Gastroesophageal sphincter (tissue), 4 donors: ENCODE measurements around the gene TNFRSF13B. TPM values are rescaled to one million over a fixed set of nuclear protein-coding genes. Genes with fewer than 3 reads are reported as not detected.
"Not testable (repeated sequence)": the region's sequence is repeated elsewhere in the genome, so short reads cannot be mapped to it uniquely, and the experiment has no call there.

ENCODE experiments used
- ATAC-seq: fragments of 150-250 bp; one replicate; pipeline ENCODE4 v1.9.1; 2016; ENCODE audit warnings: mild to moderate bottlenecking, moderate library complexity
- H3K27ac ChIP-seq, 4 donors: fragments of 200-600 bp; sonication (generic) in 3 of 4; 1 replicate in 3 of 4; 2 replicates in 1 of 4; pipeline ENCODE4 v1.5.1; 2016 to 2019
- H3K27me3 ChIP-seq: fragments of 200-600 bp; sonication (generic); one replicate; pipeline ENCODE4 v1.5.1; 2019
- H3K36me3 ChIP-seq, 2 donors: fragments of 200-600 bp; sonication (generic); one replicate each; pipeline ENCODE4 v1.5.1; 2019; ENCODE audit warnings: control low read depth in 1 of 2
- H3K4me1 ChIP-seq, 3 donors: fragments of 200-600 bp; sonication (generic); 1 replicate in 2 of 3; 2 replicates in 1 of 3; pipeline ENCODE4 v1.5.1; 2016 to 2019; ENCODE audit warnings: control low read depth in 2 of 3
- H3K4me3 ChIP-seq, 2 donors: fragments of 200-600 bp; sonication (generic); one replicate each; pipeline ENCODE4 v1.5.1; 2019; ENCODE audit warnings: mild to moderate bottlenecking in 1 of 2, moderate library complexity in 1 of 2
- H3K9me3 ChIP-seq, 3 donors: fragments of 200-600 bp; sonication (generic); one replicate each; pipeline ENCODE4 v1.5.1; 2017 to 2019; ENCODE audit warnings: control low read depth in 2 of 3
- EP300 ChIP-seq: sonication (generic); formaldehyde crosslinking; IDR thresholded peaks from one replicate; pipeline ENCODE4 v1.6.1; 2017; ENCODE audit warnings: antibody characterized with exemption, mild to moderate bottlenecking
- POLR2A ChIP-seq, 2 donors: fragments of 450-650 bp; IDR thresholded peaks; one replicate each; pipeline ENCODE4 v1.6.1; 2017; ENCODE audit warnings: antibody characterized with exemption in 2 of 2, mild to moderate bottlenecking in 2 of 2, moderate library complexity in 1 of 2
- POLR2AphosphoS5 ChIP-seq: sonication (generic); formaldehyde crosslinking; IDR thresholded peaks from one replicate; pipeline ENCODE4 v1.6.1; 2017; ENCODE audit warnings: antibody characterized with exemption
- WGBS, 2 donors: methylation state at CpG; one replicate each; pipeline ENCODE4 v1.1.5; 2018; ENCODE audit warnings: low coverage in 1 of 2; 5-methylcytosine and 5-hydroxymethylcytosine counted together
- total RNA-seq, 4 donors: library from RNA; depleted of rRNA; stranded (reverse); fragments of >200 nt; gene quantifications; one replicate each; pipeline ENCODE4 v1.1.0, GENCODE V29; 2016
- TF ChIP-seq, protein P1 (sequence below), 4 experiments: fragments of 200-600 bp in 2 of 4; fragments of 450-650 bp in 2 of 4; sonication (generic) in 1 of 4; IDR thresholded peaks; one replicate each; pipeline ENCODE4 v1.5.1; 2017 to 2019; ENCODE audit warnings: antibody characterized with exemption in 4 of 4, mild to moderate bottlenecking in 2 of 4, moderate library complexity in 2 of 4

The TNFRSF13B gene
- total RNA-seq, 4 donors from 2014 or later = 0.81 TPM; not detected in 3

DNA sequence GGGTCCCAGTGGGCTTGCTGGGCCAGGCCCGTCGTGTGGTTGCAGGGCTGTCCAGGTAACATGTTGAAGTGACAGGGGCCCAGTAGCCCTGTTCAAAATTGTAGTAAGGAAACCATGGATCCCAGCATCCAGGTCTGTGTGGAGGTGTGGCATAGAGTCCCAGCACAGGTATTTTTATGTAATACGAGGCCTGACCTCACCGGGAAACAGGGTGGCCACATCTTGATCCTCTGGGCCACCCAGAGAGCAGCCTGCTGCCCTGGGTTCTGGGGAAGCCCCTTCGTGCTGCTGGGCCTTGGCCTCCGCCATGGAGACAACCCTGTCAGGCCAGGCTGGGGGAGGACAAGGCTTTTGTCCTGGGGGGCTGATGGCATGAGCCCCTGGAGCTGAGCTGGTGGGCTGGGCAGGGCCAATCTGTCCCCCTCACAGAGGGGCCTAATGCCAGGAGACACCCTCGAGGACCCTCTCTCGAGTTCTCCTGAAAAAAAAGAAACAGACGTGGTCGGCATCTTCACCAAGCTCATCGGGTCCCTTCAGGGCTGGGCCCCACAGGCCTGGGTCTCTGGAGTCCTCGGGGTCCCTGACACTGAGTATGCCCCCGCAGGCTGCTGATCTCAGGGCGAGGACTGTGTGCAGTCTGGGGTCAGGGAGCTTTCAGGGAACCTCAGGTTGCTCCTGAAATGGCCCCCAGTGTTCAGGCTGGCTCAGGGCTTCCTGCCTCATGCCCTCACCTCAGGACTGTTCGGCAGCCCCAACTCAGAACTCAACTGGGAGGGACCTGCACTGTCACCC lies 47.8 kb downstream of the TNFRSF13B start:
- Histone ChIP-seq H3K36me3 (no peaks in the 10 kb centered on the region), H3K27me3 (no peaks in the 10 kb centered on the region), H3K4me1 (no peaks in the 10 kb centered on the region), H3K4me3 (no peak overlapping the region), H3K9me3 (no peaks in the 10 kb centered on the region), H3K27ac (no peak overlapping the region)
- no peak for TF ChIP-seq EP300
- no peak for TF ChIP-seq POLR2A (IDR thresholded peaks at IDR 0.05)
- TF ChIP-seq, protein P1, sequence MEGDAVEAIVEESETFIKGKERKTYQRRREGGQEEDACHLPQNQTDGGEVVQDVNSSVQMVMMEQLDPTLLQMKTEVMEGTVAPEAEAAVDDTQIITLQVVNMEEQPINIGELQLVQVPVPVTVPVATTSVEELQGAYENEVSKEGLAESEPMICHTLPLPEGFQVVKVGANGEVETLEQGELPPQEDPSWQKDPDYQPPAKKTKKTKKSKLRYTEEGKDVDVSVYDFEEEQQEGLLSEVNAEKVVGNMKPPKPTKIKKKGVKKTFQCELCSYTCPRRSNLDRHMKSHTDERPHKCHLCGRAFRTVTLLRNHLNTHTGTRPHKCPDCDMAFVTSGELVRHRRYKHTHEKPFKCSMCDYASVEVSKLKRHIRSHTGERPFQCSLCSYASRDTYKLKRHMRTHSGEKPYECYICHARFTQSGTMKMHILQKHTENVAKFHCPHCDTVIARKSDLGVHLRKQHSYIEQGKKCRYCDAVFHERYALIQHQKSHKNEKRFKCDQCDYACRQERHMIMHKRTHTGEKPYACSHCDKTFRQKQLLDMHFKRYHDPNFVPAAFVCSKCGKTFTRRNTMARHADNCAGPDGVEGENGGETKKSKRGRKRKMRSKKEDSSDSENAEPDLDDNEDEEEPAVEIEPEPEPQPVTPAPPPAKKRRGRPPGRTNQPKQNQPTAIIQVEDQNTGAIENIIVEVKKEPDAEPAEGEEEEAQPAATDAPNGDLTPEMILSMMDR (IDR thresholded peaks at IDR 0.05) = no peak
- TF ChIP-seq POLR2AphosphoS5 = no peak
- 78% methylated on average over 4 of the region's 15 CpGs; no CpG with 5 or more reads in 1 of the 2 donors for WGBS, 2 donors
- ATAC-seq = no peak

DNA sequence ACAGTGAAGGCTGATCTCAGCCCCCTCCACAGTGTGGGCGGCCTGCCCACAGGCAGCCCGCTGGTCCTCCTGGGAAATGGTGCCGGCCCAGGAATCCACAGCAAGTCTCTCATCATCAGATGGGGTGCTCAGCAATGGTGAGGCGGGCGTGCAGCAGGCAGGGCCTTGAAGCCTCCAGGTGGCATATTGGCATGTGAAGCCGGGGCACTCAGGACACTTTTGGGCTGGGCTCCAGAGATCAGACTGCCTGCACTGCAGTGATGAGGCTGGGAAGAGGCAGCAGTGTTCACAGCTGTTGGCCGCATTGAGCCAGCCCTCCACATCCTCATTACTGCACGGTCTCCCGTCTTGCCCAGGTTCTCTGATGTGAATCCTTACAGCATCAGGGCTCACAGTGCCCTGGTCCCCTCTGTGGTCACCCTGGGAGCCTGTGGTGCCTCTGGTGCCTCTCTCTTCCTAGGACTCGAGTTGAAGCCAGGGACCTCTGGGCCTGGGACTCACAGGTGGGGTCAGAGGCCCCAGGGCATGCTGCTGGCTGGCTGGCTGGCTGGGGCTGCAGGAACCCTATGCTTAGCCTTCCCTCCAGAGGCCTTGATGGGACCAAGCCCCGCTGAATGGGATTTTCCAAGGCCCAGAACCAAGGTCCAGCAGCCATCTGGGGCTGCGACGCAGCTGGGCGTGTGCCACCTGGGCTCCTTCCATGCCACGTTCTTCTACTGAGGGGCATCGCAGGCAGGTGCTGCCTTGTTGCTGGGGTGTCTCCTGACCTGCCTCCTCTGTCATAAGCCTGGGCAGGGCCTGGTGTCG lies 48.6 kb downstream of the TNFRSF13B start:
- Histone ChIP-seq H3K9me3 (no peaks in the 10 kb centered on the region), H3K4me3 (no peak overlapping the region), H3K4me1 (no peaks in the 10 kb centered on the region), H3K27ac (no peak overlapping the region), H3K36me3 (no peaks in the 10 kb centered on the region), H3K27me3 (no peaks in the 10 kb centered on the region)
- no peak for TF ChIP-seq POLR2A (IDR thresholded peaks at IDR 0.05)
- TF ChIP-seq EP300 = no peak
- TF ChIP-seq, protein P1 (IDR thresholded peaks at IDR 0.05) = no peak
- no peak for TF ChIP-seq POLR2AphosphoS5
- no peak for ATAC-seq
- 95 to 100% methylated on average over 2 to 4 of the region's 17 CpGs for WGBS, 2 donors

DNA sequence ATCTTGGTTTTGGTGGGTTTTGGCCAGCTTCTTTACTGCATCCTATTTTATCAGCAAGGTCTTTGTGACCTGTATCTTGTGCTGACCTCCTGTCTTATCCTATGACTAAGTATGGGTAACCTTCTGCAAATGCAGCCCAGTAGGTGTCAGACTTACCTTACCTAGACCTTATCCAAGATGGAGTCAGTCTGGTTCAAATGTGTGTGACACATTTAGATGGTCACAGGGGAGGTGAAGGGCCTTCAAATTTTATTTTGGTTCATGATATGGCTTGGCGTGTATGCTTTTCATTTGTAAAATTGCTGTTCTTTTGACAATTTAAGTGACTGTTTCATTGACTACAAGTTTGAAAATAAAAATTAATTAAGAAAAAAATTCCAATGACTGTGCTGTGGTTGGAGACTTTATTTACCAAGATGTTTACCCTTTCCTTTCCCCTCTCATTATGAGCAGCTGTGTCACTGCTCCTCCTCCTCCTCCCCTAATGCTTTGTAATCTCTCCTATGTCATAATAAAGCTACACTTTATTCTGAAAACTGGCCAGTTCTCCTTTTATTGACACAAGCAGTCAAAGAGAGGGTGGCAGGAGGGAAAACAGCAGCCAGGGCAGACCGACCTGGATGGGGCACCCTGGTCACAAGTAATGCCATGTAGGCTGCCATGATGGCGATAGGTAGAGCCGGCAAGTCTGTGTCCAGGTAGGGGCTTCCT lies 49.4 kb downstream of the TNFRSF13B start:
- H3K4me3 ChIP-seq = no peak overlapping the region
- 78 to 100% methylated on average over 1 to 3 of the region's 4 CpGs for WGBS, 2 donors

DNA sequence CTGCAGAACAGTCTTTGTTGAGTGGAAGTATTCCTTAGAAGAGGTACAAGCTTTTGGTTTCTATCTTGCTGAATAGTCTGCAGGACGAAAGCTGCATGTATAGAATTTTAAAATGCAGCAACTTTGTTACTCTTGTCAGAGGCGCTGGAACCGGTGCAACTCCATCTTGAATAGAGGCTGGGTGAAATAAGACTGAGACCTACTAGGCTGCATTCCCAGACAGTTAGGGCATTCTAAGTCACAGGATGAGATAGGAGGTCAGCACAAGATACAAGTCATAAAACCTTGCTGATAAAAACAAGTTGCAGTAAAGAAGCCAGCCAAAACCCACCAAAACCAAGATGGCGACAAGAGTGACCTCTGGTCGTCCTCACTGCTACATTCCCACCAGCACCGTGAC lies 50.5 kb downstream of the TNFRSF13B start:
- H3K27me3 ChIP-seq, H3K36me3 ChIP-seq, ATAC-seq, H3K4me1 ChIP-seq, H3K27ac ChIP-seq, H3K9me3 ChIP-seq, H3K4me3 ChIP-seq: not testable (repeated sequence)
- WGBS, 2 donors = 76 to 87% methylated on average over 6 of the region's 6 CpGs

More for the DNA sequence above, 49.4 kb downstream of the TNFRSF13B start:
- H3K27ac ChIP-seq = no peak overlapping the region
- no peaks in the 10 kb centered on the region for H3K27me3 ChIP-seq
- H3K4me1 ChIP-seq = no peaks in the 10 kb centered on the region
- no peaks in the 10 kb centered on the region for H3K9me3 ChIP-seq
- no peak for ATAC-seq
- H3K36me3 ChIP-seq = no peaks in the 10 kb centered on the region
- TF ChIP-seq, protein P1 (IDR thresholded peaks at IDR 0.05) = no peak
- TF ChIP-seq EP300 (no peak), POLR2A (IDR thresholded peaks at IDR 0.05) (no peak), POLR2AphosphoS5 (no peak)

DNA sequence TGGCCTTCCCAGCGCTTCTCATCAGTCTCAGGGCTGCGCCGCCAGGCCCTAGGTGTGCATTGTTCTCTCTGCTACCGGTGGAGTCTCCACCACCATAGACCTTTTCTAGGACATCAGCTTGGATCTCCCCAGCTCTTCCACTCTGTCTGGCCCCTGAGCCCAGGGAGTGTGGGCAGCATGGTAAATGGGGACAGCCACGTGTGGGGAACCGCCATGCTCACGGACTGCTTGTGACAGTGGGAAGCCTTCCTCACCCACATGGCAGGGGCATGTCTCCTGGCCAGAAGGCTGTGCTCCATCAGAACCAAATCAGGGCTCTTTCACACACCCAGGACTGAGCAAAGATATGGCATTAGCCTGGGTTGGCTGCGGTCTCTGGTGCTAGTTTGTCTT lies 51.3 kb downstream of the TNFRSF13B start:
- no peak overlapping the region for H3K27ac ChIP-seq
- TF ChIP-seq EP300 (no peak), POLR2AphosphoS5 (no peak), POLR2A (IDR thresholded peaks at IDR 0.05) (no peak)
- TF ChIP-seq, protein P1 (IDR thresholded peaks at IDR 0.05) = no peak
- no peak overlapping the region for H3K4me3 ChIP-seq
- H3K9me3 ChIP-seq = no peaks in the 10 kb centered on the region
- no peak for ATAC-seq
- H3K4me1 ChIP-seq = no peaks in the 10 kb centered on the region
- peaks cover 6% of the 10 kb centered on the region for H3K27me3 ChIP-seq
- no peaks in the 10 kb centered on the region for H3K36me3 ChIP-seq
- 100% methylated on average over 1 of the region's 8 CpGs for WGBS, 2 donors
